SU-DHL-6 (cell line): ENCODE data around the gene TNFRSF25.

Experiments used
- H2AFZ ChIP-seq: fragments of 200-600 bp; sonication (generic); 2 replicates; pipeline ENCODE4 v1.6.1; 2014; ENCODE audit warnings: low read depth, mild to moderate bottlenecking, moderate library complexity, mixed read lengths, antibody characterized with exemption, low read length; ENCODE audit not compliant: severe bottlenecking
- H3F3A ChIP-seq: fragments of 200-600 bp; shearing (Covaris generic); 2 replicates; pipeline ENCODE4 v1.6.0; 2016; ENCODE audit warnings: antibody characterized with exemption, mild to moderate bottlenecking; ENCODE audit not compliant: insufficient read depth
- H3K27ac ChIP-seq: fragments of 200-600 bp; sonication (generic); 2 replicates; pipeline ENCODE4 v1.5.1; 2016; ENCODE audit warnings: low read depth, mild to moderate bottlenecking, low read length, moderate library complexity, mixed read lengths
- H3K27me3 ChIP-seq: fragments of 200-600 bp; sonication (generic), shearing (Covaris generic); 2 replicates; pipeline ENCODE4 v1.6.0; 2014; ENCODE audit warnings: mild to moderate bottlenecking, low read length
- H3K36me3 ChIP-seq: fragments of 200-600 bp; sonication (generic); 2 replicates; pipeline ENCODE4 v1.6.1; 2014; ENCODE audit warnings: mild to moderate bottlenecking, low read length, mixed read lengths
- H3K4me2 ChIP-seq: fragments of 300-600, 200-600 bp; shearing (Covaris generic), sonication (generic); 2 replicates; pipeline ENCODE4 v1.6.0; 2014; ENCODE audit warnings: low read length, low read depth, mild to moderate bottlenecking; ENCODE audit not compliant: poor library complexity, severe bottlenecking
- H3K4me3 ChIP-seq: fragments of 200-600 bp; sonication (generic); 2 replicates; pipeline ENCODE4 v1.5.1; 2014; ENCODE audit warnings: antibody characterized with exemption, low read length, mild to moderate bottlenecking, mixed read lengths; ENCODE audit not compliant: insufficient read depth, poor library complexity, severe bottlenecking
- H3K79me2 ChIP-seq: fragments of 200-600 bp; sonication (generic); 2 replicates; pipeline ENCODE4 v1.6.1; 2014; ENCODE audit warnings: mild to moderate bottlenecking, low read length, moderate library complexity; ENCODE audit not compliant: insufficient read depth
- H3K9ac ChIP-seq: fragments of 200-600 bp; sonication (generic); 2 replicates; pipeline ENCODE4 v1.7.0; 2014; ENCODE audit warnings: mild to moderate bottlenecking, low read length
- H3K9me2 ChIP-seq: fragments of 200-600 bp; sonication (generic); replicated peaks from 2 replicates; pipeline ENCODE4 v1.6.1; 2014; ENCODE audit warnings: low read length; ENCODE audit not compliant: insufficient read depth
- H3K9me3 ChIP-seq: fragments of 200-600 bp; sonication (generic); 2 replicates; pipeline ENCODE4 v1.6.1; 2014; ENCODE audit warnings: low read length, mixed read lengths; ENCODE audit not compliant: insufficient read depth
- H4K20me1 ChIP-seq: fragments of 200-600 bp; sonication (generic); 2 replicates; pipeline ENCODE4 v1.6.1; 2014; ENCODE audit warnings: low read depth, mild to moderate bottlenecking, antibody characterized with exemption, low read length, moderate library complexity, mixed read lengths
- EZH2phosphoT487 ChIP-seq: fragments of 200-600 bp; sonication (generic), shearing (Covaris generic); conservative IDR thresholded peaks from 2 replicates; pipeline ENCODE4 v1.6.1; 2018; ENCODE audit warnings: mild to moderate bottlenecking, antibody characterized with exemption, low read length, moderate library complexity, mixed read lengths
- TF ChIP-seq, protein P1 (sequence below): fragments of 200-600 bp; sonication (generic); IDR thresholded peaks from one replicate; pipeline ENCODE4 v1.5.1; 2017; ENCODE audit warnings: antibody characterized with exemption, mild to moderate bottlenecking, low read length, moderate library complexity; ENCODE audit not compliant: insufficient read depth, poor library complexity, severe bottlenecking

The TNFRSF25 gene

DNA sequence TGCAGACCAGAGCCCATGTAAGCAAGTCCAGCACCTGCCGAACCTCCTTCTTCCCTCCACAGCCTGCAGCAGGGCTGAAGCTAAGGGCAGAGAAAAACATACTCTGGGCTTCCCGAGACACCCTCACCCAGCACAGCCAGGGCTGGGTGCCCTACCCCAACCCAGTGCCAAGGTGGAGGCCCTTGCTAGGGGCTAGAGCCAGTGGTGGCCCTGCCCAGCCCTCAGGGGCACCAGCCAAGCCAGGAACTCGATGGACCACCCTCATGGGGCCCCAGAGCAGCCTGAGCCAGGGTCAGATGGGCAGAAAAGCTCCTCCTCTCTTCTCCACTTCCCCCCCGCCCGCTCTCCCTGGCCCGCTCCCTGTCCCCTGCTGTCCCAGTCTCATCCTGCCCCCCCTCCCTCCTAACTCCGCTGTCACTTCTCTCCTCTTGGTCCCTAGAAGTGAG, 15.9 kb downstream of the TNFRSF25 start:
- H3K36me3 ChIP-seq, result no peaks in the 10 kb centered on the region
- H3K27me3 ChIP-seq, result no peaks in the 10 kb centered on the region
- no peaks in the 10 kb centered on the region for H4K20me1 ChIP-seq
- H3K27ac ChIP-seq, result no peak overlapping the region
- H3K9me3 ChIP-seq, result no peaks in the 10 kb centered on the region
- no peaks in the 10 kb centered on the region for H3K9me2 ChIP-seq
- no peaks in the 10 kb centered on the region for H3F3A ChIP-seq
- H3K4me2 ChIP-seq, result no peak overlapping the region
- no peaks in the 10 kb centered on the region for H3K79me2 ChIP-seq
- no peak overlapping the region for H3K9ac ChIP-seq
- no peak overlapping the region for H2AFZ ChIP-seq
- H3K4me3 ChIP-seq, result no peak overlapping the region
- TF ChIP-seq, protein P1, sequence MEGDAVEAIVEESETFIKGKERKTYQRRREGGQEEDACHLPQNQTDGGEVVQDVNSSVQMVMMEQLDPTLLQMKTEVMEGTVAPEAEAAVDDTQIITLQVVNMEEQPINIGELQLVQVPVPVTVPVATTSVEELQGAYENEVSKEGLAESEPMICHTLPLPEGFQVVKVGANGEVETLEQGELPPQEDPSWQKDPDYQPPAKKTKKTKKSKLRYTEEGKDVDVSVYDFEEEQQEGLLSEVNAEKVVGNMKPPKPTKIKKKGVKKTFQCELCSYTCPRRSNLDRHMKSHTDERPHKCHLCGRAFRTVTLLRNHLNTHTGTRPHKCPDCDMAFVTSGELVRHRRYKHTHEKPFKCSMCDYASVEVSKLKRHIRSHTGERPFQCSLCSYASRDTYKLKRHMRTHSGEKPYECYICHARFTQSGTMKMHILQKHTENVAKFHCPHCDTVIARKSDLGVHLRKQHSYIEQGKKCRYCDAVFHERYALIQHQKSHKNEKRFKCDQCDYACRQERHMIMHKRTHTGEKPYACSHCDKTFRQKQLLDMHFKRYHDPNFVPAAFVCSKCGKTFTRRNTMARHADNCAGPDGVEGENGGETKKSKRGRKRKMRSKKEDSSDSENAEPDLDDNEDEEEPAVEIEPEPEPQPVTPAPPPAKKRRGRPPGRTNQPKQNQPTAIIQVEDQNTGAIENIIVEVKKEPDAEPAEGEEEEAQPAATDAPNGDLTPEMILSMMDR, result no peak
- no peak for TF ChIP-seq EZH2phosphoT487

DNA sequence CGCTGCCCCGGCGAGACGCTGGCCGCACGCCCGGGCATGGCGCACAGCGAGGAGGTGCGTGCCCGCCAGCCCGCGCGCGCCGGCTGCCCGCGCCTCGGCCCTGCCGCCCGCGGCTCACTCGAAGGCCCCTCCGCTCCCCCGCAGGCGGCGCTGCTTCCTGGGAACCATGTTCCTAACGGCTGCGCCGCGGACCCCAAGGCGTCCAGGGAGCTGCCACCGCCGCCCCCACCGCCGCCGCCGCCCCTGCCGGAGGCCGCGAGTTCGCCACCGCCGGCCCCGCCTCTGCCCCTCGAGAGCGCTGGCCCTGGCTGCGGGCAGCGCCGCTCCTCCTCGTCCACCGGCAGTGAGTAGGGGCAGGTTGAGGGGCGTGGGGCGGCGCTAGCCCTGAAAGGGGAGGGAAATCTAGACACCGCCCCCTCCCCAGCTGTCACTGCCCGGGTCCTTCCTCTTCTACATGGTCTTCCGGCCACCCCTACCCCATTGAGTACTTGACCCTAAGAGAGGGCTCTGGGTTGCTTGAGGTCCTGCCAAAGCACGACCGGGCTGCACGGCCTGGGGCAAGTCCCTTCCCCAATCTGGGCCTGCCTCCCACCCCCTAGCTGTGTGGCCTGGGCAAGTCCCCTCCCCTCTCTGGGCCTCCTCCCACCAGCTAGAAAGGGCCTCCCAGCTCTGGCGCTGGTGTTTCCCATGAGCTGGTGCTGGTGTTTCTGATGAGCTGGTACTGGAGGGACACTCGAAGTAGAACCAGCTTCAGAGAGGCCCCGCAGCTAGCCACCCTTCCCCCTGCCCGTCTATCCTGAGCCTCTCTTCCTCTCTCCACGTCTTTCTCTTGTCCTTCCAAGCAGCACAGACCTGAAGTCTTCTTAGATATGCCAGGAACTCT, 17.0 kb downstream of the TNFRSF25 start:
- Histone ChIP-seq H3F3A (no peaks in the 10 kb centered on the region), H4K20me1 (no peaks in the 10 kb centered on the region), H3K9me3 (no peaks in the 10 kb centered on the region), H3K36me3 (no peaks in the 10 kb centered on the region), H3K9me2 (no peaks in the 10 kb centered on the region), H3K4me2 (no peak overlapping the region), H3K4me3 (no peak overlapping the region), H3K9ac (no peak overlapping the region), H3K27me3 (no peaks in the 10 kb centered on the region), H2AFZ (no peak overlapping the region), H3K27ac (no peak overlapping the region), H3K79me2 (no peaks in the 10 kb centered on the region)
- TF ChIP-seq, protein P1, result no peak
- no peak for TF ChIP-seq EZH2phosphoT487

DNA sequence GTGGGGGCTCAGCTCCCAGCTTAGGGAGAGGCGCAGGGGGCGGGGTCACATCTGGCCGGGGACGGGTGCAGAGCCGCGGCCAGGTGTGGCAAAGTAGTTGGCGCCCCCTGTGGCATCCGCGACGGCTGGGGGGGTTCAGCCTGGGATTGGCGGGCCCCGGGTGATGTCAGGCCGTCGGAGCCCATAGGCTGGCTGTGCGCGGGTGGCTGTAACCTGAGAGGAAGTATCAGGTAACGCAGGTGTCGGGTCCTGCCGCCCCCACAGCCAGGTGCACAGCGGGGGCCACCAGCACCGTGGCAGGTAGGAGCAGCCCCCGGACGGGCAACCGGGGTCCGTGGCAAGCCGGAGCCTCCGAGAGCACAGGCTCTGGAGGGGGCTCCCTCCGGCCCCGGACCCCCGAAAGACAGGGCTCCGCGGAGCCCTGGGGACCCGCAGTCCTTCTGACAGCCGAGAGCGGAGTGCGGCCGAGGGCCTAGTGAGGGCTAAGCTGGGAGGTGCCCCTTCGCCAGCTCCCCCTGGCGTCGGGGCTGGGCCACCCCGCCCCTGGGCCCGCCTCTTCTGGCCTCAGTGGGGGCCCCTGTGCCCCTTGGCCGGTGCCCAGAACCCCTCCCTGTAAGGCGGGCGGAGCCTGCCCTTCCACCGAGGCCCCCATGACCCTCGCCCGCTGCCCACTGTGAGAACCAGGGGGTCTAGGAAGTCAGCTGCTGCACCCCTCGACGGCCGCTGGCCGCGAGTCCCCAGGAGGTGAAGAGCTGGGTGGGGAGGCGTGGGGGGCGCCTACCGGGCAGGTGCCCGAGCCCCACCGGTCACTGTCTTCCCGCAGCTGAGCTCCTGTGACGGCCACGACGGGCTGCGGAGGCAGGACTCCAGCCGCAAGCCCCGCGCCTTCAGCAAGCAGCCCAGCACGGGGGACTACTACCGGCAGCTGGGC, 17.9 kb downstream of the TNFRSF25 start:
- TF ChIP-seq EZH2phosphoT487, result no peak
- TF ChIP-seq, protein P1, result no peak
- peak overlapping the region; percentile 21 for H3K4me3 ChIP-seq
- H3K9me3 ChIP-seq, result no peaks in the 10 kb centered on the region
- H3F3A ChIP-seq, result no peaks in the 10 kb centered on the region
- no peaks in the 10 kb centered on the region for H3K27me3 ChIP-seq
- H3K27ac ChIP-seq, result no peak overlapping the region
- no peaks in the 10 kb centered on the region for H3K79me2 ChIP-seq
- no peaks in the 10 kb centered on the region for H3K36me3 ChIP-seq
- H2AFZ ChIP-seq, result no peak overlapping the region
- peak overlapping the region; percentile 20; the same call in 1 of the 2 replicates for H3K9ac ChIP-seq
- H4K20me1 ChIP-seq, result no peaks in the 10 kb centered on the region
- no peaks in the 10 kb centered on the region for H3K9me2 ChIP-seq
- peak overlapping the region; percentile 39 for H3K4me2 ChIP-seq
